Hepatocyte (in vitro differentiated cells): ENCODE measurements around the gene LTB4R.

ENCODE experiments used
- CTCF ChIP-seq: fragments of 200-600 bp; sonication (generic); IDR thresholded peaks from 2 replicates; pipeline ENCODE4 v1.5.1; 2016; ENCODE audit warnings: antibody characterized with exemption, mild to moderate bottlenecking; ENCODE audit not compliant: poor library complexity
- EZH2 ChIP-seq: fragments of 200-600 bp; sonication (generic); IDR thresholded peaks from 2 replicates; pipeline ENCODE4 v1.6.1; 2016; ENCODE audit warnings: antibody characterized with exemption, mild to moderate bottlenecking, borderline replicate concordance

DNA sequence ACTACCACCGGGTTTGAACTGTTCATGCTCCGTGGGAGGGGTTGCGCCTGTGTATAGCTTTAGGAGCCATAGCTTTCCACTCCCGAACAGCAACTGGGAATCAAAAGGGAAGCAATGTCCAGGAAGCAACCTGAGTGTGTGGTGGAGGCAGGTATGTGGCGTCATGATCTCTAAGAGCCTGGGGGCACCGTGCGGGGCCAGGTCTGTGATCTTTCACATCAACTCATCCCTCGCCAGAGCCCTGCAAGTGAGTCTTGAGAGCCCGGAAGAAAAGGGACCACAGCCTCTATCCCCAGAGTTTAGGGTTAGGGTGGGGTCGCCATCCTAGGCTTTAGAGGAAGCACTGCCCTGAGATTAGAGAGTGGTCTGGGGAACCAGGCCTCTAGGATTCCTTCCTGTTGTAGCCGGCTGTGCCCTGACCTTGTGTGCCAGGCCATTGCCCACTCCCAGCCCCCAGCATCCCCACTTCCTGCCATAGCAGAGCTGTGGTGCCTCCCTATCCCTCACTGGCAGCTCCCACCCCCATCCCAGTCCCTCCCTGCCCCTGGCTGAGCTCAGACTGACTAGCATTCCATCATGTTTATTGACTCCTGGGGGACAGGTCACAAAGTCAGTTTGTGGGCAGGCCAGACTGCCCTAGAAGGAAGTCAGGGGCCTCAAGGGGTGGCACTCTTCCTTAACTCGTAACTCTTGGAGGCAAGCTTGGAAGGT, 24.3 kb downstream of the LTB4R start:
- TF ChIP-seq CTCF (no peak), EZH2 (no peak)
